ENCODE data around the gene SCGB1D1.

Gene SCGB1D1

GRCh38 chr11:62237499-62237898 is 47.5 kb downstream of the SCGB1D1 start:
- no peak for DNase-seq

- no peak for DNase-seq
These were observed 48.1 kb downstream of the SCGB1D1 start for GRCh38 chr11:62238151-62238550.

GRCh38 chr11:62241095-62241494 is 51.1 kb downstream of the SCGB1D1 start:
- no peak for DNase-seq

GRCh38 chr11:62242021-62242420 is 52.0 kb downstream of the SCGB1D1 start, which contains the start of gene SCGB1D2:
SCGB1D2 (plus strand) TSS chr11:62242239; CDS start chr11:62242308, 69 bp downstream.
- DNase-seq: no peak

Measured in NCI-H510A (cell line).